DND-41 (cell line): ENCODE data around the gene EPDR1.

Experiments
- ATAC-seq: fragments of 200-7000 bp; cut with Tn5 transposase; 3 replicates; pipeline ENCODE4 v1.9.1; 2021; ENCODE audit warnings: low read depth; ENCODE audit not compliant: insufficient read depth
- DNase-seq: peaks from one replicate; pipeline ENCODE4 v3.0.0-alpha.2; 2020
- H2AFZ ChIP-seq: 2 replicates; pipeline ENCODE4 v1.6.0; 2012; ENCODE audit warnings: low read depth, low read length
- H3K27ac ChIP-seq: 2 replicates; pipeline ENCODE4 v1.5.1; 2012; ENCODE audit warnings: low read length, inconsistent platforms
- H3K27me3 ChIP-seq: fragments of 200-600 bp; sonication (generic); 2 replicates; pipeline ENCODE4 v1.6.0; 2012; ENCODE audit warnings: low read length, mild to moderate bottlenecking, inconsistent platforms; ENCODE audit not compliant: insufficient read depth, poor library complexity
- H3K36me3 ChIP-seq: 2 replicates; pipeline ENCODE4 v1.5.1; 2012; ENCODE audit warnings: low read length, inconsistent platforms; ENCODE audit not compliant: insufficient read depth
- H3K4me1 ChIP-seq: 2 replicates; pipeline ENCODE4 v1.5.1; 2012; ENCODE audit warnings: mild to moderate bottlenecking, low read length; ENCODE audit not compliant: insufficient read depth
- H3K4me2 ChIP-seq: 2 replicates; pipeline ENCODE4 v1.6.0; 2012; ENCODE audit warnings: mild to moderate bottlenecking, moderate library complexity, low read length, inconsistent platforms; ENCODE audit not compliant: insufficient read depth
- H3K4me3 ChIP-seq, 2 experiments: fragments of 200-600 bp in 1 of 2; shearing (Covaris generic) in 1 of 2; 2 replicates each; pipeline ENCODE4 v1.5.1; 2012 to 2016; ENCODE audit warnings: inconsistent platforms in 2 of 2, low read length in 2 of 2, mild to moderate bottlenecking in 2 of 2, low read depth in 1 of 2, moderate library complexity in 1 of 2
- H3K79me2 ChIP-seq: 2 replicates; pipeline ENCODE4 v1.6.0; 2012; ENCODE audit warnings: low read length, inconsistent platforms; ENCODE audit not compliant: insufficient read depth
- H3K9ac ChIP-seq: 2 replicates; pipeline ENCODE4 v1.6.0; 2012; ENCODE audit warnings: low read depth, mild to moderate bottlenecking, inconsistent platforms, low read length, moderate library complexity
- H3K9me3 ChIP-seq: 2 replicates; pipeline ENCODE4 v1.5.1; 2012; ENCODE audit warnings: low read length, moderate library complexity, mild to moderate bottlenecking, inconsistent platforms; ENCODE audit not compliant: insufficient read depth, severe bottlenecking
- H4K20me1 ChIP-seq: 2 replicates; pipeline ENCODE4 v1.6.0; 2012; ENCODE audit warnings: low read length; ENCODE audit not compliant: insufficient read depth
- CTCF ChIP-seq: IDR thresholded peaks from 2 replicates; pipeline ENCODE4 v1.5.1; 2012; ENCODE audit warnings: borderline replicate concordance, low read length, moderate library complexity, mild to moderate bottlenecking; ENCODE audit not compliant: poor library complexity, severe bottlenecking; ENCODE audit errors: extremely low read depth
- EZH2 ChIP-seq: IDR thresholded peaks from 3 replicates; pipeline ENCODE4 v1.6.1; 2012; ENCODE audit warnings: borderline replicate concordance, low read depth, mild to moderate bottlenecking, moderate library complexity, low read length, inconsistent platforms; ENCODE audit not compliant: severe bottlenecking

The EPDR1 gene

GRCh38 chr7:37901890-37902524 is 18.4 kb upstream of the EPDR1 start:
- Histone ChIP-seq H3K9ac (no peak overlapping the region), H3K27me3 (peaks cover 12% of the 10 kb centered on the region), H4K20me1 (no peaks in the 10 kb centered on the region), H3K36me3 (no peaks in the 10 kb centered on the region), H3K4me2 (no peak overlapping the region), H2AFZ (no peak overlapping the region), H3K4me1 (no peaks in the 10 kb centered on the region), H3K4me3 (no peak overlapping the region), H3K9me3 (no peaks in the 10 kb centered on the region), H3K79me2 (no peaks in the 10 kb centered on the region), H3K27ac (no peak overlapping the region)
- ATAC-seq (no peak), DNase-seq (no peak)
- no peak for TF ChIP-seq EZH2
- TF ChIP-seq CTCF, result no peak

DNA sequence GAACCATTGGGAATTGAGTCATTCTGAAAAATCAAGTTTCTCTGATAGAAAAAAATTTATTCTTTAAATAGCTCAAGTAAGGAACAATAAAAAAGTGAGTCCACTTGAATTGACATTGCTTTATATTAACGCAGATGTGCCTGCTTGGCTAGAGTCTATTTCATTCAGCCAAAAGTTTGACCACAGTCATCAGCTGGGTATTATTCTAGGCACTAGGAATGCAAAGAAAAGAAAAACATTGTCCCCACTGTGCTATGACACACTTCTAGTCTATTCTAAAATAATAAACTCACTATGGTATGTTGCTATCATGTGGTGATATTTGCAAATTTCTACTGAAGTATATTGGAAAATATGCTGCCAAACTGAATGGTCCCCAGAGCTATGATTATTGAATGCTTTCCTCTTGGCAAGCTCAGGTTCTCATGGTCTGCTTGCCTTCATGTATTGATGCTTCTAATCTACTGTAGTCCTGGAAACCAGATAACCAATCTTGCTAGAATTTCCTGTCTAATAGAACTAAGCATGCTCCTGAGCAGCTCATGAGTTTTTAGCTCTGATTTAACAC is 12.1 kb upstream of the EPDR1 start:
- no peak for ATAC-seq
- no peaks in the 10 kb centered on the region for H4K20me1 ChIP-seq
- no peaks in the 10 kb centered on the region for H3K4me1 ChIP-seq
- H3K27ac ChIP-seq, result no peak overlapping the region
- no peaks in the 10 kb centered on the region for H3K79me2 ChIP-seq
- H3K36me3 ChIP-seq, result no peaks in the 10 kb centered on the region
- no peak overlapping the region for H2AFZ ChIP-seq
- no peak for TF ChIP-seq EZH2
- TF ChIP-seq CTCF, result no peak
- peaks cover 15% of the 10 kb centered on the region for H3K27me3 ChIP-seq
- no peak overlapping the region for H3K4me2 ChIP-seq
- DNase-seq, result no peak
- no peak overlapping the region for H3K9ac ChIP-seq
- no peaks in the 10 kb centered on the region for H3K9me3 ChIP-seq
- no peak overlapping the region for H3K4me3 ChIP-seq

- Histone ChIP-seq H3K4me3 (no peak overlapping the region), H3K4me2 (no peak overlapping the region), H3K9me3 (no peaks in the 10 kb centered on the region), H3K9ac (no peak overlapping the region), H2AFZ (no peak overlapping the region), H4K20me1 (no peaks in the 10 kb centered on the region), H3K27me3 (peaks cover 8% of the 10 kb centered on the region), H3K27ac (no peak overlapping the region), H3K79me2 (no peaks in the 10 kb centered on the region), H3K4me1 (no peaks in the 10 kb centered on the region), H3K36me3 (no peaks in the 10 kb centered on the region)
- ATAC-seq, result no peak
- DNase-seq, result no peak
- no peak for TF ChIP-seq EZH2
- no peak for TF ChIP-seq CTCF
Measured at GRCh38 chr7:37912756-37913155, 7.7 kb upstream of the EPDR1 start.

DNA sequence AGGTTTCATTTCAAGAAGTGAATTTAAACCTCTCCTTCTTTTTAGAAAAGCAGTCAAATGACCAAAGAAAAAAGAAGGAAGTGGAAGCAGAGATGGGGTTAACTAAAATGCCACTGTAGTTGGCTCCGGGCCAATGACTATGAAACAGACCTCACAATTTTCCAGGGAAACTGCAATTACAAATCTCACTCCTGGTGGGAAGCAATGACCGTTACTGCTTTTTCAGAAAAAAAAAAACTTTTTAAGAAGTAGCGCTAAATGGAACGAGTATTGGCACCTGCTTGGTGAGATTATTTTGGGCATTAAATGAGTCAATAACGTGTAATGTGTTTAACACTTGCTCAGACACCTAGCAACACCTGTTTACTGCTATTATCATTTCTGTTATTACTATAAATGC is 5.0 kb upstream of the EPDR1 start:
- no peaks in the 10 kb centered on the region for H3K9me3 ChIP-seq
- no peak overlapping the region for H3K4me3 ChIP-seq
- H3K9ac ChIP-seq, result no peak overlapping the region
- peaks cover 6% of the 10 kb centered on the region for H3K4me1 ChIP-seq
- no peak for TF ChIP-seq EZH2
- TF ChIP-seq CTCF, result no peak
- no peak overlapping the region for H3K4me2 ChIP-seq
- peaks cover 12% of the 10 kb centered on the region for H3K27me3 ChIP-seq
- H3K27ac ChIP-seq, result no peak overlapping the region
- no peaks in the 10 kb centered on the region for H4K20me1 ChIP-seq
- ATAC-seq (no peak), DNase-seq (no peak)
- H2AFZ ChIP-seq, result no peak overlapping the region
- no peaks in the 10 kb centered on the region for H3K36me3 ChIP-seq
- H3K79me2 ChIP-seq, result no peaks in the 10 kb centered on the region
